GM18498 (cell line): ENCODE results near the gene UBLCP1.
A peak's percentile ranks its signal among the peaks of the same experiment; 100 is the strongest.

Experiments used
- ATAC-seq: cut with Tn5 transposase; IDR thresholded peaks from one replicate; pipeline ENCODE4 v1.9.1; 2021; ENCODE audit warnings: mild to moderate bottlenecking, moderate library complexity; ENCODE audit not compliant: unreplicated experiment

UBLCP1 gene

GRCh38 chr5:159309689-159310433 is 46.8 kb downstream of the UBLCP1 start:
- no peak for ATAC-seq

- ATAC-seq, result peak; percentile 61
These were observed 47.4 kb downstream of the UBLCP1 start for GRCh38 chr5:159310511-159310910.

GRCh38 chr5:159311063-159311462 is 48.0 kb downstream of the UBLCP1 start:
- no peak for ATAC-seq

GRCh38 chr5:159313197-159313596 is 50.1 kb downstream of the UBLCP1 start:
- ATAC-seq, result no peak

- peak; percentile 71 for ATAC-seq
These were observed 53.7 kb downstream of the UBLCP1 start for GRCh38 chr5:159316519-159317383.

GRCh38 chr5:159317849-159318248 is 54.8 kb downstream of the UBLCP1 start:
- ATAC-seq, result no peak

GRCh38 chr5:159318448-159318847 is 55.4 kb downstream of the UBLCP1 start:
- ATAC-seq, result no peak

GRCh38 chr5:159319363-159319762 is 56.3 kb downstream of the UBLCP1 start:
- ATAC-seq, result no peak

- ATAC-seq, result no peak
These were observed 56.7 kb downstream of the UBLCP1 start for GRCh38 chr5:159319832-159320231.

GRCh38 chr5:159322180-159322579 is 59.1 kb downstream of the UBLCP1 start:
- no peak for ATAC-seq

GRCh38 chr5:159324102-159324755 is 61.1 kb downstream of the UBLCP1 start:
- ATAC-seq, result no peak

- ATAC-seq, result no peak
These were observed 61.9 kb downstream of the UBLCP1 start for GRCh38 chr5:159324986-159325385.

- no peak for ATAC-seq
These were observed 67.2 kb downstream of the UBLCP1 start, which contains the start of gene IL12B for GRCh38 chr5:159330131-159330800. Gene IL12B, minus strand, starts transcription at chr5:159330487. Its CDS starts 3,705 bp downstream, at chr5:159326782.

- peak; percentile 77 for ATAC-seq
These were observed 68.2 kb downstream of the UBLCP1 start for GRCh38 chr5:159331093-159331973.

GRCh38 chr5:159332800-159333544 is 69.9 kb downstream of the UBLCP1 start:
- ATAC-seq, result no peak

GRCh38 chr5:159333545-159333925 is 70.4 kb downstream of the UBLCP1 start:
- no peak for ATAC-seq
